HUES6 (cell line): ENCODE measurements around the gene ITIH3.

Source experiments
- H3K27ac ChIP-seq: 2 replicates; pipeline ENCODE4 v1.7.0; 2013; ENCODE audit warnings: low read depth, mild to moderate bottlenecking, low read length, inconsistent platforms
- H3K27me3 ChIP-seq: 2 replicates; pipeline ENCODE4 v1.6.1; 2013; ENCODE audit warnings: low read length; ENCODE audit not compliant: control insufficient read depth, insufficient read depth
- H3K36me3 ChIP-seq: 2 replicates; pipeline ENCODE4 v1.6.1; 2013; ENCODE audit warnings: low read length; ENCODE audit not compliant: control insufficient read depth, insufficient read depth
- H3K4me1 ChIP-seq: 2 replicates; pipeline ENCODE4 v1.6.1; 2013; ENCODE audit warnings: low read length; ENCODE audit not compliant: control insufficient read depth, insufficient read depth
- H3K4me3 ChIP-seq: 2 replicates; pipeline ENCODE4 v1.5.1; 2013; ENCODE audit warnings: low read depth, low read length
- H3K9ac ChIP-seq: one replicate; pipeline ENCODE4 v1.6.1; 2013; ENCODE audit warnings: mild to moderate bottlenecking, low read length
- H3K9me3 ChIP-seq: 2 replicates; pipeline ENCODE4 v1.6.1; 2013; ENCODE audit warnings: low read depth, low read length; ENCODE audit not compliant: control insufficient read depth, insufficient read depth

Gene ITIH3

DNA sequence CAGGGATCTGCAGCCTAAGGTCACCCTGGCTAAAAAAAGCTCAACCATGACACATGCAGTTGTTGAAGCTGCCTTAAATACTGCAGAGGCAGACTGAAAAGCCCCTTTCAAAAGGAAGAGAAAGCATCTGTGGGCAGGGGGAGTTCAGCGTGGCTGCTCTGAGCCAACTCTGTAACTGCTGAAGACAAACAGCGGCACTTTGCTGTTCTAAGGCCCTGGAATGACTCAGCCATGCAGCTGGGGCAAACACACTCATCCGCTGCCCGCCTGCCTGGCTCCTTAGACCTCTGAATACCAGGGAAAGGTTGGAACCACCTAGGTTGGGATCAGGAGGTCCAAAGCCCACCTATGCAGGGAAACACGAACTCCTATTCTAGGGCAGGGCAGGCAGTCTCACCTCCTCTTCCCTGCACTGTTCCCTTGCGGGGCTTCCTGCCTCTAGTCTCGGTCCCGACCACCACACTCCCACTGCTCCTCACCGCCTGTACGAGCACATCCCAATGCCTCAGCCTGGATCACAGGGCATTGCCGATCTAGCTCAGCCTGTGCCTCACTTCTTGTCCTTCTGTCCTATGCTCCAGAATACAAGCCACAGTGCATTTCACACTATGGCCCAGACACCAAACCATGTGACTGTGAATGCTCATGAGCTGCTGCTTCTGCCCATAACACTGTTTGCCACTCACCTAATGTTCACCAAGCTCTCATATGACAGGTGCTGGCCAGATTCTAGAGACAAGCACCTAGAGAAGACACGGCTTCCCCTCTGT lies 46.8 kb downstream of the ITIH3 start:
- no peak overlapping the region for H3K27ac ChIP-seq

DNA sequence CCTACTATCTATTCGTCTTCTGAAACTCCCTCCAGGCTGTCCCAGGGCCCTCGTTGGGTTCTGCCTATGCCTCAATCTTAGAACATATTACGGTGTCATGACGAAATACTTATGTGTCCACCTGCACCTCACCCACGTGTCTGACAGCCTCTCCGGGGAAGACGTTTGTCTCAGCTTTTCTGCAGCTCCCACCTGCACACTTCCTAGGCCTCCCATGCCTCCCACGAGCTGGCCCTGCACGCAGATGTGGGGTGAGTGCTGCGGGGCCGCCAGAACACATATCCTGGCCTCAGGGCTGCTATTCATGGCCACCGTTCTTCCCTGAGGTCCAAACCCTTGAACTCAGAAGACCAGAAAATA lies 47.4 kb downstream of the ITIH3 start:
- Histone ChIP-seq H3K4me1 (no peaks in the 10 kb centered on the region), H3K36me3 (peaks cover 18% of the 10 kb centered on the region), H3K9ac (no peak overlapping the region), H3K27me3 (no peaks in the 10 kb centered on the region), H3K4me3 (no peak overlapping the region), H3K27ac (no peak overlapping the region), H3K9me3 (no peaks in the 10 kb centered on the region)

More for the DNA sequence above, 46.8 kb downstream of the ITIH3 start:
- peaks cover 18% of the 10 kb centered on the region for H3K36me3 ChIP-seq
- no peaks in the 10 kb centered on the region for H3K27me3 ChIP-seq
- H3K4me1 ChIP-seq, result no peaks in the 10 kb centered on the region
- no peak overlapping the region for H3K4me3 ChIP-seq
- H3K9me3 ChIP-seq, result no peaks in the 10 kb centered on the region
- H3K9ac ChIP-seq, result no peak overlapping the region

DNA sequence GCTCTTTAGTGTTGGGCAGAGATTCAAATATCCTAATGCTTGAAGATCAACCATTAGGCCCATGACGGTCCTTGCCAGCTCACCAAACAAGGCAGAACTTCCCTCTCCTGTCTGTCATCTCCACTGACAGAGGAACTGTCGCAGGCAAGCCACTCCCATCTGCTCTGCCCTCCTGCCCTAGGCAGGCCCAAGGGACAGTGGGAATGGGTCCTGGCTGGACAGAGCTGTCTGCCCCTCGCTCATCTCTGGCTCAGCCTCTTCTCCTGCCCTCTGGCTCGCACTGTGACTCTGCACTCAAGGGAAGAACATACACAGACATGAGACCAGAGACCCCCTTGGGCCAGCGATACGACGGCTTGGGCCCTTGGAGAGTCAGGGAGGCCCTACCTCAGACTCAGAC lies 47.8 kb downstream of the ITIH3 start:
- H3K9me3 ChIP-seq, result no peaks in the 10 kb centered on the region
- H3K4me3 ChIP-seq, result no peak overlapping the region
- H3K27me3 ChIP-seq, result no peaks in the 10 kb centered on the region
- no peak overlapping the region for H3K9ac ChIP-seq
- H3K4me1 ChIP-seq, result no peaks in the 10 kb centered on the region
- H3K27ac ChIP-seq, result no peak overlapping the region
- peaks cover 22% of the 10 kb centered on the region for H3K36me3 ChIP-seq

DNA sequence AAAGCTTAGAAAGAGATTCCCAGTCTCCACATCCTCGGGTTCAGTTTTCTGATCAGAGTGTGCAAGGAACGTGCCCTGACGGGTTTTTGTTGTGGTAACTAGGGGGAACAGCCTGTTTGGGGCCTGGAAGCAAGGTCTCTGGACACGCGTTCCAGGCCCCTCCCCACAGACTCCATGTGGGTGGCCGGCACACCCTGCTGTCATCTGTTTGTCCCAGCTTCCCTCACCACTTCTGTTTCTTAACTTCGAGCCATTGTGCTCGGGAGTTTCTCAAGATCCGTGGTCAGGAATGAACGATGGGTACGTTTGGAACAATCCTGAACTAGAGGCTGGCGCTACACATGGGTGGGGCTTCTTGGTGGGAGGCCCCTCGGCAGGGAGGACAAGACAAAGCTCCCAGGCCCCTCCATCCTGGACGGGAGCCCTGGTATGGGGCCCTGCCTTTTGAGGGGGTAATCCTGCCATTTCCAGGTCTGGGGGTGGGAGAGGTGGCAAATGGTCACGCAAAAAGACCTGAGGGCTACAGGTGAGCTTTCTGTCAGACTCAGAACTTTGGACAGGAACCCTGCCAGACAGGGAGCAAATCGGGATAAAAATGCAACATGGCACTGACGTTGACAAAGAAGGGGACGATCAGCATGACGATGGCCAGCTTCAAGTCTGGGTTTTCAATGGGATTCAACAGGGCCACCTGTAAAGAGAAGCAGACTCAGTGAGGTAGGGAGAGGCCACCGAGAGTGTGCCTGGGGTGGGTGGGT lies 48.7 kb downstream of the ITIH3 start:
- no peak overlapping the region for H3K9ac ChIP-seq
- 0 out of 2 replicates have a peak overlapping the region, but pooled peaks have one; percentile 25 for H3K27ac ChIP-seq
- no peak overlapping the region for H3K4me3 ChIP-seq
- no peaks in the 10 kb centered on the region for H3K9me3 ChIP-seq
- no peaks in the 10 kb centered on the region for H3K4me1 ChIP-seq
- no peaks in the 10 kb centered on the region for H3K27me3 ChIP-seq
- H3K36me3 ChIP-seq, result peaks cover 31% of the 10 kb centered on the region

DNA sequence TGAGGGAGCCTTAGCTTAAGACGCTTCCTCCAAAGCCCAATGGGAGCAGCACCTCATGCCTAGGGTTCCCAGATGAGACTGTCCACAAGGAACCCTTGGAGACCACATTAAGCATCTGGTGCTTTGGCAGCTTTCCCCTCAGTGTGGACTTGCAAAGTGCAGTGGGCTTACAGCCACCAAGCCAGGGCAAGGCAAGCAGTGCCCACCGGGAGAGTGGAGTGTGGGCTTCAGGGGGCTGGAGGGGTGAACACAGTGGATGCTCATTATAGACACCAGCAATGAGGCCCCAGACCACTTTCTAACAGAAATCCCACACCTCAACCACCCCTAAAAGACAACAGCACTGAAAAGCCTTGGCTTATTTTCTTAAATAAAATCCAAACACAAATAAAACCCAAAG lies 49.3 kb downstream of the ITIH3 start:
- no peak overlapping the region for H3K27ac ChIP-seq
- no peaks in the 10 kb centered on the region for H3K9me3 ChIP-seq
- no peaks in the 10 kb centered on the region for H3K4me1 ChIP-seq

DNA sequence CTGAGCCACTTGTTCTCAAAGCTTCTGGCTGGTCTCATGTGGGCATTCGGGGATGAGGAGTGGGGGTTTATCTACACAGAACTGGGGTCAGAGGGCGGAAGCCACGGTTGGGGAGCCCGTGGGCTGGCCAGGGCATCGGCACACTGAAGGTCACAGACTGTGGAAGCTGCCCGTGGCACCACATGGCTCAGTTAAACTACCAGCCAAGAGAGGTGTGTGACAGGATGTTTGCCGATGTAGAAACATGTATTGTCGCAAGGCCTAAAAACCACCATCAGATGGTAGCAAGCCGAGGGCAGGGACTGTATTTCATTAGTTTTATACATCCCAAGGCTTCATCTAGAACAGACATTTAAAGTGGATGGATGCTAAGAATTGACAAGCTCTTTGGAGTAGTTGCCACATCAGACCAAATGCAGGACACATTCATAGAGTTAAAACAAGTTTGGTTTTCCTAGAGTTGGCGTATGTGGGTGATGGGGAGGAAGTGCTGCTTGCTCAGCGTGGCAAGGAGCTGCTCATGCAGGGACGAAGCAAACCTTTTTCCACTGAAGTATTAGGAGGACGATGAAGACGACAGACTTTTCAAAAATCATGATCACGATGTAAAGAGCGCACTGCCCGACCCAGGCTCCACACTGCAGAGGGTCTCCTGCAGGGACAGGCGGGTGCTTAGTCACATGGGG lies 49.8 kb downstream of the ITIH3 start:
- peaks cover 40% of the 10 kb centered on the region for H3K36me3 ChIP-seq
- H3K4me1 ChIP-seq, result no peaks in the 10 kb centered on the region
- H3K27ac ChIP-seq, result no peak overlapping the region
- H3K9me3 ChIP-seq, result no peaks in the 10 kb centered on the region
- H3K27me3 ChIP-seq, result no peaks in the 10 kb centered on the region
- H3K9ac ChIP-seq, result no peak overlapping the region
- no peak overlapping the region for H3K4me3 ChIP-seq

More for the DNA sequence above, 49.3 kb downstream of the ITIH3 start:
- Histone ChIP-seq H3K4me3 (no peak overlapping the region), H3K9ac (no peak overlapping the region), H3K36me3 (peaks cover 34% of the 10 kb centered on the region), H3K27me3 (no peaks in the 10 kb centered on the region)

DNA sequence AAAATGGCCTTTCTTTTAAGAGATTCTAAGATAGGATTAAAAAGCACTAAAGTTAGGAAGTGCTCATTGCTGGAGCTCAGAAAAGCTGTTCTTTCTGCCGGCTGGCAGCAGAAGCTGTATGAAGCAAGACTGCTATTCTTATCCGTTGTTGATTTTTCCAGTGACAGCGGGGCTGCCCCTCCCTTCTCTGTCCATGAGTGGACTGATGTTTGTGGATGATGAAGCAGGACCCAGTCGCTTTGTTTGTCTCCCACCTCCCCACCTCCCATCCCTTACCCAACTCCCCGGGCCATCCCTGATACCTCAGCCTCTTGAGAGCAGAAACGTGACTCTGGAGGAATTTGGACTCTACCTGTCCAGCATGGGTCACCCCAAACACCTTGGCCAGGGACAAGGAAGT lies 50.6 kb downstream of the ITIH3 start:
- no peak overlapping the region for H3K27ac ChIP-seq

DNA sequence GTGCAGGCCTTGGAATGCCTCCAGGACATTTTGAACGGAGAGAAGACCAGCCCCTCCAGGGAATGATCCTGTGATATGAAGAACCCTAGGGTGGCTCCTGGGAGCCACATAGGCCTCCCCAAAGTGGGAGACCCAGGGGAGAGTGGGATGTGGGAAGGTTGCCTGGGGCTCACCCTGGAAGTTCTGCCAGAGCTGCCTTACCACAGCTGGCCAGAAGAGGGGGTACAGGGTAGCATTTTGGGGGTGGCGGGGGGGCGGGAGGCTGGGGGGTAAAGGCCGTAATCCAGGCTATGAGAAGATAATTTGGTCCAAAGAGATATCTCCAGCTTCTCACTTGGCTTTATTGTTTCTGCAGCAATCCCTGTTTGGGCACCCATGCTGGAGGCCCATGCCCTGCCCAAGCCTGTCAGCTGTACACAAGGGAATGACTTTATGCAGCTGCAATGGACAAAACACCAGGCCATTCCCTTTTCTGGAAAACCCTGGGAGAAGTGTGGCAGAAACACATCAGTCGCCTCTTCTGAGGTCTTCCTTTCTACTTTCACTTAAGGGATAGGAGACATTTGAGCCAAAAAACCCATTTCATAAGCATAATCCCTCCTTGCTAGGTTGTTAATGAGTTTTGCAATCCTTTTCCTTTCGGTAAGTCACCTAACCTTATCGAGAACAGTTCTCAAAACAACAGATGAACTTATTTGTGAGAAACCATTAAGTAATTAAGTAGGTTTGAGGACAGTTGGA lies 51.3 kb downstream of the ITIH3 start:
- Histone ChIP-seq H3K9ac (no peak overlapping the region), H3K27me3 (no peaks in the 10 kb centered on the region), H3K4me3 (no peak overlapping the region), H3K36me3 (peaks cover 43% of the 10 kb centered on the region), H3K9me3 (no peaks in the 10 kb centered on the region), H3K27ac (no peak overlapping the region), H3K4me1 (no peaks in the 10 kb centered on the region)

More for the DNA sequence above, 50.6 kb downstream of the ITIH3 start:
- Histone ChIP-seq H3K4me1 (no peaks in the 10 kb centered on the region), H3K27me3 (no peaks in the 10 kb centered on the region), H3K4me3 (no peak overlapping the region), H3K9me3 (no peaks in the 10 kb centered on the region), H3K36me3 (peaks cover 45% of the 10 kb centered on the region), H3K9ac (no peak overlapping the region)

DNA sequence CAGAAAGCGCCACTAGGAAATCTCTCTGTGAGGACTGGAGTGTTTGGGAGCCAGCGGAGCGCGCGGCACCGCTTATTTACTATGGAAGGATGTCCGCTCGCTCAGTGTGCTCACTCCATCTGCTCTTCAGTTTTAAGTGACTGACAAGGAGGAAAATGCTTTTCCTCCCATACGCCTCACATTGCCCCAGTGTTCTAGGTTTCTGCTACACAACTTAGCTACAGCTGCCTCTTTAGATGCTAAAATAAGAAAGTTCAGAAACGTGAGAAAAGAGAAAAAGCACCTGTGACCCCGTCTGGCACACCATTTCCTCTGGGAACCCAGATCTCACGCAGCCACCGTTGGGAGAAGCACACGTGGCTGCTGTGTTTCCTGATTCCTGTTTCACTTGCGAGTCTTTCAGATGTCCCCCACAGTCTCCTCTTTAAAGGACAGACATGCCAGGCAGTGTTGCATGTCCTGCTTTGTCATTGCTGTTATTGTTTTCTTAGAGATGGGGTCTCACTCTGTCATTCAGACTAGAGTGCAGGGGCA lies 51.9 kb downstream of the ITIH3 start:
- peaks cover 39% of the 10 kb centered on the region for H3K36me3 ChIP-seq
- no peaks in the 10 kb centered on the region for H3K27me3 ChIP-seq
- no peaks in the 10 kb centered on the region for H3K4me1 ChIP-seq
- H3K27ac ChIP-seq, result no peak overlapping the region
- no peak overlapping the region for H3K4me3 ChIP-seq
- H3K9me3 ChIP-seq, result no peaks in the 10 kb centered on the region
- H3K9ac ChIP-seq, result no peak overlapping the region

DNA sequence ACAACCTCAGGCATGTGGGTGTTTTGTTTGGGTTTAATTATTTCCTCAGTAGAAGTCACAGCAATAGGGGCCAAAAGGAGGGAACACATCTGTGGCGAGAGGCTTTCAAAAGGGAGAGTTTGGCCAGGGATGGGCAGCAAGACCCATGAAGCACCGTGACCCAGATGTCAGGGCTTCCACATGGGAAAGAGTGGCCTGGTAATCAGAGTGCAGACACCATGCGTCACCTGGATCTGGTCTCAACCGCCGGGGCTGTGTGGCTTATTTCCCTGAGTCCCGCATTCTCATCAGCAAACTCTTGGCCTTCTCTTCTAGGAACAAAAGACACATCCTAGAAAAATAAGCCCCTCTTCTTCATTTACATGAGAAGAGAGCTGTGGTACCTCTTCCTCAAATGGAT lies 52.6 kb downstream of the ITIH3 start:
- Histone ChIP-seq H3K4me3 (no peak overlapping the region), H3K27me3 (no peaks in the 10 kb centered on the region), H3K9me3 (no peaks in the 10 kb centered on the region), H3K4me1 (no peaks in the 10 kb centered on the region), H3K9ac (no peak overlapping the region), H3K27ac (no peak overlapping the region), H3K36me3 (peaks cover 35% of the 10 kb centered on the region)
